Kidney (tissue), 14 donors: Measurements from ENCODE around the gene FOXF2. TPM values are rescaled to one million over a fixed set of nuclear protein-coding genes. Genes with fewer than 3 reads are reported as not detected.
A peak's percentile ranks its signal among the peaks of the same experiment; 100 is the strongest.

Experiments used
- DNase-seq, 5 donors: peaks; one replicate each; pipeline ENCODE4 v3.0.0-alpha.2; 2013 to 2020
- FAIRE-seq: peaks from 2 replicates; lab custom pipeline; 2012; peaks lifted over from hg19 to GRCh38; lab: Jason Lieb, UNC
- H3K27ac ChIP-seq, 2 donors: one replicate each; pipeline ENCODE4 v1.7.0; 2013; ENCODE audit warnings: low read depth in 2 of 2, low read length in 2 of 2, inconsistent platforms in 1 of 2
- H3K27me3 ChIP-seq: one replicate; pipeline ENCODE4 v1.7.1; 2013; ENCODE audit warnings: low read length, inconsistent platforms; ENCODE audit not compliant: control insufficient read depth, insufficient read depth
- H3K36me3 ChIP-seq, 3 donors: one replicate each; pipeline versions ENCODE4 v1.7.0 to v1.7.1; 2013; ENCODE audit warnings: low read length in 3 of 3, control low read depth in 1 of 3, inconsistent platforms in 1 of 3; ENCODE audit not compliant: insufficient read depth in 3 of 3, control insufficient read depth in 2 of 3
- H3K4me1 ChIP-seq, 3 donors: one replicate each; pipeline versions ENCODE4 v1.7.0 to v1.7.1; 2013; ENCODE audit warnings: low read length in 3 of 3, inconsistent platforms in 1 of 3, low read depth in 1 of 3; ENCODE audit not compliant: control insufficient read depth in 2 of 3, insufficient read depth in 2 of 3
- H3K4me3 ChIP-seq, 3 donors: one replicate each; pipeline versions ENCODE4 v1.7.0 to v1.8.1; 2013; ENCODE audit warnings: low read length in 3 of 3, control low read depth in 1 of 3, inconsistent platforms in 1 of 3
- H3K9ac ChIP-seq, 3 donors: one replicate each; pipeline versions ENCODE4 v1.7.0 to v1.7.1; 2013; ENCODE audit warnings: low read length in 3 of 3, control low read depth in 1 of 3, inconsistent platforms in 1 of 3
- H3K9me3 ChIP-seq, 3 donors: one replicate each; pipeline versions ENCODE4 v1.7.0 to v1.7.1; 2013; ENCODE audit warnings: low read length in 3 of 3, control low read depth in 1 of 3, inconsistent platforms in 1 of 3; ENCODE audit not compliant: control insufficient read depth in 2 of 3, insufficient read depth in 1 of 3
- intact Hi-C: fragments of 100-400 bp; cut with DNase I; formaldehyde crosslinking; loops from one replicate; pipeline ENCODE4 v1.11.1; 2022
- microRNA-seq: library from miRNA; unstranded; fragments of <30 nt; microRNA quantifications from one replicate; pipeline ENCODE4 v1.2.0, GENCODE V29; 2020
- polyA plus RNA-seq: library from polyadenylated mRNA; stranded (reverse); fragments of 350-450 nt; fragmentation: Illumina TruSeq; extraction: RNeasy Lipid Tissue Mini Kit (QIAGEN cat#74804); gene quantifications from one replicate; pipeline ENCODE4 v1.2.3, GENCODE V29; 2014; ENCODE audit warnings: low read depth, low replicate concordance; ENCODE audit not compliant: insufficient read depth
- total RNA-seq: library from RNA; stranded (reverse); fragmentation: NEBNext Ultra II Directional; extraction: Animal tissue kit (Norgen Biotek cat#: 25700); gene quantifications from one replicate; pipeline ENCODE4 v1.2.1, GENCODE V29; 2021
- TF ChIP-seq, protein P1 (sequence below): IDR thresholded peaks from 3 replicates; pipeline ENCODE4 v1.5.1; 2012; ENCODE audit warnings: mild to moderate bottlenecking, moderate library complexity, borderline replicate concordance; ENCODE audit not compliant: insufficient read depth; ENCODE audit errors: extremely low read depth
- donor health status: control.
- donor health status: control.
- donor health status: control.
- donor health status: control.
- donor health status: control.
- donor health status: DM: yes; HTN: yes; CAD: no.
- donor health status: Normal renal cell carcinoma (clear cell type).

The FOXF2 gene
- total and polyA plus RNA-seq, 2 donors from 2014 or later, result 0.44 TPM; not detected in 1

DNA sequence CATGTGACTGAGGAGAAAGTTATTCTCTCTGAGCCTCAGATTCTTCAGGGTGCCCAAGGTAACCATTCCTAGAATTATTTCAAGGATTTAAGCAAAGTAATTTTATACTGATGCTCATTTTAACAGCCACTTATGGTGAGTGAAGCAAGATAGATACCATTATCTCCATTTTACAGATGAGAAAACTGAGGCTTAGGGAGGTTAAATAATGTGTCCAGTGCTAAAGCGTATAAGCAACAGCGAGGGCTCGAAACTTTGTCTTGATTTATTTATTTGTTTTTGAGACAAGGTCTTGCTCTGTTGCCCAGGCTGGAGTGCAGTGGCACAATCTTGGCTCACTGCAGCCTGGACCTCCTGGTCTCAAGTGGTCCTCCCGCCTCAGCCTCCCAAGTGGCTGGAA is 53.6 kb downstream of the FOXF2 start:
- intact Hi-C loops, result no loop called here
- DNase-seq, result peak in 1 of 5 donors; percentile 5
- Histone ChIP-seq H3K9ac (no peak overlapping the region), H3K36me3 (no peaks in the 10 kb centered on the region), H3K9me3 (no peaks in the 10 kb centered on the region), H3K27ac (no peak overlapping the region), H3K4me1 (no peaks in the 10 kb centered on the region), H3K4me3 (no peak overlapping the region), H3K27me3 (peaks cover 4% of the 10 kb centered on the region)
- TF ChIP-seq, protein P1, sequence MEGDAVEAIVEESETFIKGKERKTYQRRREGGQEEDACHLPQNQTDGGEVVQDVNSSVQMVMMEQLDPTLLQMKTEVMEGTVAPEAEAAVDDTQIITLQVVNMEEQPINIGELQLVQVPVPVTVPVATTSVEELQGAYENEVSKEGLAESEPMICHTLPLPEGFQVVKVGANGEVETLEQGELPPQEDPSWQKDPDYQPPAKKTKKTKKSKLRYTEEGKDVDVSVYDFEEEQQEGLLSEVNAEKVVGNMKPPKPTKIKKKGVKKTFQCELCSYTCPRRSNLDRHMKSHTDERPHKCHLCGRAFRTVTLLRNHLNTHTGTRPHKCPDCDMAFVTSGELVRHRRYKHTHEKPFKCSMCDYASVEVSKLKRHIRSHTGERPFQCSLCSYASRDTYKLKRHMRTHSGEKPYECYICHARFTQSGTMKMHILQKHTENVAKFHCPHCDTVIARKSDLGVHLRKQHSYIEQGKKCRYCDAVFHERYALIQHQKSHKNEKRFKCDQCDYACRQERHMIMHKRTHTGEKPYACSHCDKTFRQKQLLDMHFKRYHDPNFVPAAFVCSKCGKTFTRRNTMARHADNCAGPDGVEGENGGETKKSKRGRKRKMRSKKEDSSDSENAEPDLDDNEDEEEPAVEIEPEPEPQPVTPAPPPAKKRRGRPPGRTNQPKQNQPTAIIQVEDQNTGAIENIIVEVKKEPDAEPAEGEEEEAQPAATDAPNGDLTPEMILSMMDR, result no peak
- no peak for FAIRE-seq

Small RNA genes lying within 50 kb of the gene (microRNA-seq; reads per million reads assigned to microRNA genes)
- gene MIR6720, result not detected

Other genes with a start within 250 kb of the FOXF2 start
- 33.6 TPM for gene FOXQ1, start 77.5 kb upstream of the FOXF2 start, total RNA-seq
- 6.0 TPM for gene FOXQ1, start 77.5 kb upstream of the FOXF2 start, polyA plus RNA-seq
- 58.5 TPM for gene FOXC1, start 220.3 kb downstream of the FOXF2 start, total RNA-seq
- 18.0 TPM for gene FOXC1, start 220.3 kb downstream of the FOXF2 start, polyA plus RNA-seq